Kidney (tissue), 22 donors: ENCODE measurements around the gene KRTAP1-1. TPM values are rescaled to one million over a fixed set of nuclear protein-coding genes. Genes with fewer than 3 reads are reported as not detected.
"Not testable (repeated sequence)": the region's sequence is repeated elsewhere in the genome, so short reads cannot be mapped to it uniquely, and the experiment has no call there.

ENCODE experiments used
- DNase-seq, 5 donors: peaks; one replicate each; pipeline ENCODE4 v3.0.0-alpha.2; 2013 to 2020
- FAIRE-seq: peaks from 2 replicates; lab custom pipeline; 2012; peaks lifted over from hg19 to GRCh38; lab: Jason Lieb, UNC
- H3K27ac ChIP-seq, 2 donors: one replicate each; pipeline ENCODE4 v1.7.0; 2013; ENCODE audit warnings: low read depth in 2 of 2, low read length in 2 of 2, inconsistent platforms in 1 of 2
- H3K27me3 ChIP-seq: one replicate; pipeline ENCODE4 v1.7.1; 2013; ENCODE audit warnings: low read length, inconsistent platforms; ENCODE audit not compliant: control insufficient read depth, insufficient read depth
- H3K36me3 ChIP-seq, 3 donors: one replicate each; pipeline versions ENCODE4 v1.7.0 to v1.7.1; 2013; ENCODE audit warnings: low read length in 3 of 3, control low read depth in 1 of 3, inconsistent platforms in 1 of 3; ENCODE audit not compliant: insufficient read depth in 3 of 3, control insufficient read depth in 2 of 3
- H3K4me1 ChIP-seq, 3 donors: one replicate each; pipeline versions ENCODE4 v1.7.0 to v1.7.1; 2013; ENCODE audit warnings: low read length in 3 of 3, inconsistent platforms in 1 of 3, low read depth in 1 of 3; ENCODE audit not compliant: control insufficient read depth in 2 of 3, insufficient read depth in 2 of 3
- H3K4me3 ChIP-seq, 3 donors: one replicate each; pipeline versions ENCODE4 v1.7.0 to v1.8.1; 2013; ENCODE audit warnings: low read length in 3 of 3, control low read depth in 1 of 3, inconsistent platforms in 1 of 3
- H3K9ac ChIP-seq, 3 donors: one replicate each; pipeline versions ENCODE4 v1.7.0 to v1.7.1; 2013; ENCODE audit warnings: low read length in 3 of 3, control low read depth in 1 of 3, inconsistent platforms in 1 of 3
- H3K9me3 ChIP-seq, 3 donors: one replicate each; pipeline versions ENCODE4 v1.7.0 to v1.7.1; 2013; ENCODE audit warnings: low read length in 3 of 3, control low read depth in 1 of 3, inconsistent platforms in 1 of 3; ENCODE audit not compliant: control insufficient read depth in 2 of 3, insufficient read depth in 1 of 3
- CTCF ChIP-seq: IDR thresholded peaks from 3 replicates; pipeline ENCODE4 v1.5.1; 2012; ENCODE audit warnings: mild to moderate bottlenecking, moderate library complexity, borderline replicate concordance; ENCODE audit not compliant: insufficient read depth; ENCODE audit errors: extremely low read depth
- intact Hi-C: fragments of 100-400 bp; cut with DNase I; formaldehyde crosslinking; loops from one replicate; pipeline ENCODE4 v1.11.1; 2022
- long read RNA-seq, 10 donors: library from polyadenylated mRNA in 1 of 10; unstranded in 1 of 10; transcript quantifications; one replicate each; pipeline ENCODE4 v2.0.0 and lab custom pipeline, GENCODE V29; 2021 to 2026
- polyA plus RNA-seq: library from polyadenylated mRNA; stranded (reverse); fragments of 350-450 nt; fragmentation: Illumina TruSeq; extraction: RNeasy Lipid Tissue Mini Kit (QIAGEN cat#74804); gene quantifications from one replicate; pipeline ENCODE4 v1.2.3, GENCODE V29; 2014; ENCODE audit warnings: low read depth, low replicate concordance; ENCODE audit not compliant: insufficient read depth
- total RNA-seq: library from RNA; stranded (reverse); fragmentation: NEBNext Ultra II Directional; extraction: Animal tissue kit (Norgen Biotek cat#: 25700); gene quantifications from one replicate; pipeline ENCODE4 v1.2.1, GENCODE V29; 2021
- donor health status: control.
- donor health status: control.
- donor health status: control.
- donor health status: control.
- donor health status: control.
- donor health status: DM: yes; HTN: yes; CAD: no.
- donor health status: Normal renal cell carcinoma (clear cell type).

The KRTAP1-1 gene
- total RNA-seq = not detected
- not detected for polyA plus RNA-seq
- long read RNA-seq, donor 1 = 0 reads
- long read RNA-seq, donor 2 = 0 reads
- long read RNA-seq, donor 3 = 0 reads
- long read RNA-seq, donor 4 = 0 reads
- long read RNA-seq, donor 5 = 0 reads
- long read RNA-seq, donor 6 = 0 reads
- long read RNA-seq, donor 7 = 0 reads
- long read RNA-seq, donor 8 = 0 reads
- long read RNA-seq, donor 9 = 0 reads
- long read RNA-seq, donor 10 = 0 reads

- FAIRE-seq, H3K36me3 ChIP-seq, H3K9ac ChIP-seq, H3K27ac ChIP-seq, H3K4me3 ChIP-seq, intact Hi-C loops, DNase-seq, H3K9me3 ChIP-seq, H3K27me3 ChIP-seq, H3K4me1 ChIP-seq: not testable (repeated sequence)
These were observed at the start of gene KRTAP1-1 for GRCh38 chr17:41040783-41041571. Gene KRTAP1-1, minus strand, starts transcription at chr17:41041450. Its CDS starts 53 bp downstream, at chr17:41041397.

GRCh38 chr17:41088760-41089352 is 47.6 kb upstream of the KRTAP1-1 start:
- H3K4me1 ChIP-seq, H3K27me3 ChIP-seq, DNase-seq, H3K9ac ChIP-seq, FAIRE-seq, H3K4me3 ChIP-seq, intact Hi-C loops, H3K9me3 ChIP-seq, H3K27ac ChIP-seq, H3K36me3 ChIP-seq: not testable (repeated sequence)

GRCh38 chr17:41084100-41084856 is 43.0 kb upstream of the KRTAP1-1 start, which contains the start of gene KRTAP4-7:
Gene KRTAP4-7, plus strand, starts transcription at chr17:41084150. Its CDS starts 57 bp downstream, at chr17:41084207.
- H3K27ac ChIP-seq, H3K9ac ChIP-seq, H3K4me1 ChIP-seq, FAIRE-seq, H3K36me3 ChIP-seq, intact Hi-C loops, H3K27me3 ChIP-seq, H3K4me3 ChIP-seq, H3K9me3 ChIP-seq, DNase-seq: not testable (repeated sequence)

GRCh38 chr17:41083427-41083826 is 42.2 kb upstream of the KRTAP1-1 start:
- H3K27ac ChIP-seq, H3K9me3 ChIP-seq, H3K9ac ChIP-seq, intact Hi-C loops, FAIRE-seq, H3K4me1 ChIP-seq, H3K4me3 ChIP-seq, H3K36me3 ChIP-seq, DNase-seq, H3K27me3 ChIP-seq: not testable (repeated sequence)

- FAIRE-seq = no peak
- intact Hi-C loops = no loop called here
- H3K4me1 ChIP-seq = no peaks in the 10 kb centered on the region
- no peaks in the 10 kb centered on the region for H3K27me3 ChIP-seq
- H3K9ac ChIP-seq = no peak overlapping the region
- no peaks in the 10 kb centered on the region for H3K9me3 ChIP-seq
- TF ChIP-seq CTCF = no peak
- no peak overlapping the region for H3K27ac ChIP-seq
- H3K36me3 ChIP-seq = no peaks in the 10 kb centered on the region
- H3K4me3 ChIP-seq = no peak overlapping the region
- DNase-seq = no peak
These were observed 41.4 kb upstream of the KRTAP1-1 start for GRCh38 chr17:41082626-41083025.
